ENCODE data around the gene FZD7. TPM values are rescaled to one million over a fixed set of nuclear protein-coding genes. Genes with fewer than 3 reads are reported as not detected.

Gene FZD7
- total RNA-seq, 1 experiment from 2014 or later, result 41.4 TPM

DNA sequence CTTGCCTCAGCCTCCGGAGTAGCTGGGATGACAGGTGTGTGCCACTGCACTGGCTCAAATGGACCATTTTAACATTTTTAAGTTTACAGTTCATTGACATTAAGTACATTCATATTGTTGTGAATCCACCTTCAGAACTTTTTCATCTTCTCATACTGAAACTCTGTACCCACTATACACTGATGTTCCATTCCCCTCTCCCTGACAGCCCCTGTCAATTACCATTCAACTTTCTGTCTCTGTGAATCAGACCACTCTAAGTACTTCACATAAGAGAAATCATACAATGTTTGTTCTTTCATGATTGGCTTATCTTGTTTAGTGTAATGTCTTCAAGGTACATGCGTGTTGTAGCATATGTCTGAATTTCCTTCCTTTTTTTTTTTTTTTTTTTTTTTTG is 37.5 kb downstream of the FZD7 start:
- no peaks in the 10 kb centered on the region for H3K27me3 Mint-ChIP-seq (ENCODE audit: insufficient read depth, unreplicated experiment)
- ChIA-PET POLR2A (no interaction called here), CTCF (no interaction called here)
- Histone ChIP-seq H3K36me3 (ENCODE audit: control insufficient read depth, insufficient read depth, low read length) (no peaks in the 10 kb centered on the region), H3K9me3 (no peaks in the 10 kb centered on the region), H3K27me3 (replicated peaks; ENCODE audit: control insufficient read depth, insufficient read depth, low read length) (no peaks in the 10 kb centered on the region), H3K4me1 (no peaks in the 10 kb centered on the region), H3K4me3 (ENCODE audit: low read depth, low read length) (no peak overlapping the region)
- no peak for DNase-seq
- intact Hi-C loops (cut with micrococcal nuclease; ENCODE audit: unreplicated experiment), result no loop called here
- H3K4me1 Mint-ChIP-seq (ENCODE audit: low read depth, unreplicated experiment), result no peaks in the 10 kb centered on the region
- no peaks in the 10 kb centered on the region for H3K9me3 Mint-ChIP-seq (ENCODE audit: unreplicated experiment)
- BruUV-seq (replicated peaks), result no TSS peak
- no peak overlapping the region for H3K27ac Mint-ChIP-seq (ENCODE audit: unreplicated experiment)
- H3K36me3 Mint-ChIP-seq (ENCODE audit: insufficient read depth, unreplicated experiment), result no peaks in the 10 kb centered on the region
- H3K4me3 Mint-ChIP-seq (ENCODE audit: unreplicated experiment), result no peak overlapping the region
- TF ChIP-seq, protein P1, sequence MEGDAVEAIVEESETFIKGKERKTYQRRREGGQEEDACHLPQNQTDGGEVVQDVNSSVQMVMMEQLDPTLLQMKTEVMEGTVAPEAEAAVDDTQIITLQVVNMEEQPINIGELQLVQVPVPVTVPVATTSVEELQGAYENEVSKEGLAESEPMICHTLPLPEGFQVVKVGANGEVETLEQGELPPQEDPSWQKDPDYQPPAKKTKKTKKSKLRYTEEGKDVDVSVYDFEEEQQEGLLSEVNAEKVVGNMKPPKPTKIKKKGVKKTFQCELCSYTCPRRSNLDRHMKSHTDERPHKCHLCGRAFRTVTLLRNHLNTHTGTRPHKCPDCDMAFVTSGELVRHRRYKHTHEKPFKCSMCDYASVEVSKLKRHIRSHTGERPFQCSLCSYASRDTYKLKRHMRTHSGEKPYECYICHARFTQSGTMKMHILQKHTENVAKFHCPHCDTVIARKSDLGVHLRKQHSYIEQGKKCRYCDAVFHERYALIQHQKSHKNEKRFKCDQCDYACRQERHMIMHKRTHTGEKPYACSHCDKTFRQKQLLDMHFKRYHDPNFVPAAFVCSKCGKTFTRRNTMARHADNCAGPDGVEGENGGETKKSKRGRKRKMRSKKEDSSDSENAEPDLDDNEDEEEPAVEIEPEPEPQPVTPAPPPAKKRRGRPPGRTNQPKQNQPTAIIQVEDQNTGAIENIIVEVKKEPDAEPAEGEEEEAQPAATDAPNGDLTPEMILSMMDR (IDR thresholded peaks at IDR 0.05; ENCODE audit: insufficient read depth in 1 of 2, low read depth in 1 of 2, low read length in 1 of 2, severe bottlenecking in 1 of 2, unreplicated experiment in 1 of 2), result no peak

DNA sequence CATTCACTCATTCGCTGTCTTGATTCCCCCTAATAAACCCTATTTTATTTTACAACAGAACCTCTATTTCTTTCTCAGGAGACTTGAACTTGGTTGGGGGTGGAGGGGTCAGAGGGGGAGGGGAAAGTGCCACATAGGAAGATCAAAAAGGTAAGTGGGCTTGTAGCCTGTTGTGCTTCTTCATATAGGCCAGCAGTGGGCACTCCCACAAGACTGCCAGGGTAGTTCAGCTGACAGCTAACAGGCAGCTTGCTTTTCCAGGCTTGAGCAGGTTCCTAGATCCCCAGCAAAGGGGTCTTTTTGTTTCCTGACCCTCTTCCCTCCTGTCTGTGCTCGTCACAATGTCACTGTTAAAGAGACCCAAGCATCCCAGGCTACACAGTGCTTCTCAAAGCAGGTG is 38.6 kb downstream of the FZD7 start:
- ChIA-PET POLR2A (no interaction called here), CTCF (interaction anchor here (1.0 to 1.3 kb wide), 2 partner anchors 77 to 87 kb away, joined by 3 to 6 read pairs; no protein-coding TSS in a partner anchor)
- Mint-ChIP-seq H3K4me3 (ENCODE audit: unreplicated experiment) (no peak overlapping the region), H3K9me3 (ENCODE audit: unreplicated experiment) (no peaks in the 10 kb centered on the region), H3K27ac (ENCODE audit: unreplicated experiment) (no peak overlapping the region), H3K36me3 (ENCODE audit: insufficient read depth, unreplicated experiment) (no peaks in the 10 kb centered on the region), H3K4me1 (ENCODE audit: low read depth, unreplicated experiment) (no peaks in the 10 kb centered on the region), H3K27me3 (ENCODE audit: insufficient read depth, unreplicated experiment) (no peaks in the 10 kb centered on the region)
- intact Hi-C loops (cut with micrococcal nuclease; ENCODE audit: unreplicated experiment), result loop anchor here (1.0 kb wide), 2 partner anchors 63 to 106 kb away; no protein-coding TSS in a partner anchor
- H3K36me3 ChIP-seq (ENCODE audit: control insufficient read depth, insufficient read depth, low read length), result no peaks in the 10 kb centered on the region
- H3K4me1 ChIP-seq, result no peaks in the 10 kb centered on the region
- peak in 1 of 2 experiments; percentile 18 for DNase-seq
- no peak overlapping the region for H3K4me3 ChIP-seq (ENCODE audit: low read depth, low read length)
- no peaks in the 10 kb centered on the region for H3K9me3 ChIP-seq
- TF ChIP-seq, protein P1 (IDR thresholded peaks at IDR 0.05; ENCODE audit: insufficient read depth in 1 of 2, low read depth in 1 of 2, low read length in 1 of 2, severe bottlenecking in 1 of 2, unreplicated experiment in 1 of 2), result peak; percentile 28 to 43
- H3K27me3 ChIP-seq (replicated peaks; ENCODE audit: control insufficient read depth, insufficient read depth, low read length), result no peaks in the 10 kb centered on the region
- no TSS peak for BruUV-seq (replicated peaks)

DNA sequence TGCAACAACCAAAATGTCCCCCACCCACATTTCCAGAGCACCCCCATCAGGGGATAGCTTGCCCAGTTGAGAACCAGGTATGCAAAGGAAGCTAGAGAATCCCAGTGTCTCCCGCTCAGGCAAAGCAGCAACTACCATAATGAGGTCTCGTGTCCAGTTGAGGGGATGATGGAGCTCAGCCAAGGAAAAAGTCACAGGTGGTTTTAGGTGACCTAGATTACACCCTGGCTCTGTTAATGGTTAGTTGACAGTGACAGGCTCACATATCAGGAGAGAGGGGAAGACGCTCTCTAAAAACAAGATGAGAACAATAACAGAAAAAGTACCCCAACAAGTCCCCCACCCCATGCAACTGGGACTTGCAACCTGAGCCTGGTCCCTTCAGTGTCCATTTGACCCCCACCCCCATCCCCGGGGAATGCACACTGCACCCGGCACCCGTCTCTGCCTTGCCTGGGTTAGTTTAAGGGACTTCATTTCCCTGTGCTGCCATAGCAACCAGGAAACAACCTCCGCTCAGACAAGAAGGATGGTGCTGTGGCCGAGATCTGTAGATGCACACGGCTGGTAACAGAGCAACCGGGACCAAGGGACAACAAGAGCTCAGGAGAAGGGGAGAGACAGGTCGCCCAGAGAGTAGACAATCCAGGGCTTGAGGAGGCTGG is 39.2 kb downstream of the FZD7 start, which contains the start of gene KIAA2012:
Gene KIAA2012 (plus strand): TSS at position 519 of the 665 bp plus-strand sequence. CDS start 373 bp downstream, outside the sequence.
- no peak within 1 kb of the TSS for H3K27ac Mint-ChIP-seq (ENCODE audit: unreplicated experiment)
- no peak within 1 kb of the TSS for H3K4me3 Mint-ChIP-seq (ENCODE audit: unreplicated experiment)
- no TSS peak for BruUV-seq (replicated peaks)
- Histone ChIP-seq H3K36me3 (ENCODE audit: control insufficient read depth, insufficient read depth, low read length) (no peaks in the 10 kb centered on the region), H3K27me3 (replicated peaks; ENCODE audit: control insufficient read depth, insufficient read depth, low read length) (no peaks in the 10 kb centered on the region), H3K4me3 (ENCODE audit: low read depth, low read length) (no peak within 1 kb of the TSS), H3K4me1 (no peaks in the 10 kb centered on the region), H3K9me3 (no peaks in the 10 kb centered on the region)
- no peaks in the 10 kb centered on the region for H3K4me1 Mint-ChIP-seq (ENCODE audit: low read depth, unreplicated experiment)
- no peak for DNase-seq
- TF ChIP-seq, protein P1 (IDR thresholded peaks at IDR 0.05; ENCODE audit: insufficient read depth in 1 of 2, low read depth in 1 of 2, low read length in 1 of 2, severe bottlenecking in 1 of 2, unreplicated experiment in 1 of 2), result no peak
- H3K9me3 Mint-ChIP-seq (ENCODE audit: unreplicated experiment), result no peaks in the 10 kb centered on the region
- intact Hi-C loops (cut with micrococcal nuclease; ENCODE audit: unreplicated experiment), result loop anchor here (1.0 kb wide), 2 partner anchors 62 to 105 kb away; no protein-coding TSS in a partner anchor
- no peaks in the 10 kb centered on the region for H3K27me3 Mint-ChIP-seq (ENCODE audit: insufficient read depth, unreplicated experiment)
- POLR2A ChIA-PET, result no interaction called here
- CTCF ChIA-PET, result interaction anchor here (1.0 to 1.3 kb wide), 2 partner anchors 76 to 86 kb away, joined by 3 to 6 read pairs; no protein-coding TSS in a partner anchor
- H3K36me3 Mint-ChIP-seq (ENCODE audit: insufficient read depth, unreplicated experiment), result no peaks in the 10 kb centered on the region

All from Caco-2 (cell line).